ENCODE measurements around the gene ANXA11.
A peak's percentile ranks its signal among the peaks of the same experiment; 100 is the strongest.

Gene ANXA11

DNA sequence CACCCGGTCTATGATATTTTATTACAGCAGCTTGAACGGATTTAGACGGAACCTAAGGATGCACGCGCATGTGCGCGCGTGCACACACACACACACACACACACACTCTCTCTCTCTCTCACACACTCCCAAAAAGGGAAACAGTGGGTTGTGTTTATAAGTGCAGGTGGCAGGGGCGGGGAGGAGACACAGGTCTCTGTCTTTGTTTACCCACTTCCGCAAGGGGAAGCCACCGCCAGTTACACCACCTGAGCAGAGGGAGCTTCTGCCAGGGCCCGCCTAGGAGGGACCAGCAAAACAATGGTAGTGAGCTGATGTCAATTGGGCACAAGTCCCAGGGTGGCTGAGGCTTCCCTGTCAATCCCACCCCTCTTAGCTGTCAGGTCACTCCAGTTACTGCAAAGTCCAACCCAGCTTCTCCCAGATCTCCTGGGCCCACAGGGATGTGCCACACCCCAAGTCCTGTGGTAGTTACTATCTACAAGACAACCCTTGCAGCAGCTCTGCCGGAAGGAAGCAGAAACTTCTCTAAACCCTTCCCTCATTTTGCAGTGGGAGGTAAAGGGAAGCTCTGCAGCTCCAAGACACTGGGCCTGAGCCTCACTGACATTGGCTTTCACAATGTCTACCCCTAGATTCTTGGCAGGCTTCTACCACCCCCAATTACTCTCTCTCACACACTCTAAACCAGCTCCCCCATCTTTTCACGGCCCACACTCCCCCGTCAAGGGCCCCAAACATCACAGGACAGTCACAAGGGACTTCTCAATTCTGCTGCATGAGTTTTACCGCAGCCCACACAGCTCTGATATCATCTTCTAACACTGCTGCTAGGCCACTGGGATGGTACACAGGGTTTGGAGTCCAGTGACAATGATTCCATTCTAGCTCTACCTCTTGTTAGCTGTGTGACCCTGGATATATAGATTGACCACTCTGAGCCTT lies 17.6 kb downstream of the ANXA11 start:
- peak; percentile 82 to 87 for ATAC-seq

DNA sequence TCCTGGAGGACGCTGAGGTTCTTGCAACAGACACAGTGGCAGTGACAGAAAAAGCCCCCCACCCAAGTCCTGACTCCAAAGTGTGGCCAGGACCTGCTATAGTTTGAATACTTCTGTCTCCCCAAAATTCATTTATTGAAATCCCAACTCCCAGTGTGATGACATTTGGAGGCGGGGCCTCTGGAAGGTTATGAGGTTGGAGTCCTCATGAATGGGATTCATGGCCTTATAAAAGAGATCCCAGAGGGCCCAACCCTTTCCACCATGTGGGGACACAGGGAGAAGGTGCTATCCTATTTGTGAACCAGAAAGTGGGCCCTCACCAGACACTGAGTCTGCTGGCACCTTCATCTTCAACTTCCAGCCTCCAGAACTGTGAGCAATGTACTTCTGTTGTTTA lies 18.3 kb downstream of the ANXA11 start:
- ATAC-seq: no peak

DNA sequence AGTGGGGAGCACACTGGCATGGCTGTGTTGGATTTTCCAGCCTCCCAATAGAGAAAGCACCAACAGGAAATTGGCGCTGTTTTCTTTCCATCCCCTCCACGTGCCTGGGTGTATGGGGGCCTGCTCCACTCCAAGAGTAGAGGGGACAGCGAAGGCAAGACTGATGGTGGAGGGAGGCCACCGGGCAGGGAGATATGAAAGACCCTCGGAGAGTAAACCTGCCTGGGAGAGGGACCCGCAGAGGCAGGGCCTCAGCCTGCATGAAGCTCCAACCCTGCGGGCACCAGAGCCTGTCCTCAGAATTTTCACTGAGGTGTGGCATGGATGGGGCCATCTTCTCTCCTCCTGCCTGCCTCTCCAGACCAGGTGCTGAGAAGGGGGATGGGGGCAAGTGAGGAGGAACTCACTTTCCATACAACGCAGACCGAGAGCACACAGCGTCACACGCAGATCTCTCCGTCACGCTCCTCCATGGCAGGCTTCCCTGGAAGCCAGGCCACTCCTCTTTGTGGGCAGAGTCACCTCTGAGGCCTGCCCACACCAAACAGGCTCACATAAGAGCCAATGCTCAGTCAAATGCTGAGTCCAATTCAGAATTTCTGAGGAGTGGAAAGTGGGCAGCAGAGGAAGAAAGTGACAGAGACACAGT lies 18.8 kb downstream of the ANXA11 start:
- peak in 1 of 2 donors; percentile 15 for ATAC-seq

GRCh38 chr10:80185578-80186299 lies 19.6 kb downstream of the ANXA11 start:
- ATAC-seq: no peak

DNA sequence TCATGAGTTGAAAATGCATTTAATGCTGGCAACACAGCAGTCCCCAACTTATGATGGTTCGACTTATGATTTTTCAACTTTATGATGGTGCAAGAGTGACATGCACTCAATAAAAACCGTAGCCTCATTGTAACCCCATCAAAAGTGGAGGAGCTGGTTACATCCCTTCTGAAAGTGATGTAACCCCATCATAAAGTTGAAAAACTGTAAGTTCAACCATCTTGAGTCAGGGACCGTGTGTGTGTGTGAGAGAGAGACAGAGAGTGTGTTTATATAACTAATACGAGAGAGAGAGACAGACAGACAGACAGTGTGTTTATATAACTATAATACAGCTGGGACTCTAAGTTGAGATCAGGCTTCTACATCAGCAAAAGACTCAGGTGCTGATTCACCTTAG lies 21.0 kb downstream of the ANXA11 start:
- no peak for ATAC-seq

GRCh38 chr10:80183436-80183835 lies 21.9 kb downstream of the ANXA11 start:
- ATAC-seq: no peak

- no peak for ATAC-seq
Measured at GRCh38 chr10:80182986-80183385, 22.4 kb downstream of the ANXA11 start.

- no peak for ATAC-seq
Measured at GRCh38 chr10:80177781-80178636, 27.3 kb downstream of the ANXA11 start.

GRCh38 chr10:80176526-80176925 lies 28.8 kb downstream of the ANXA11 start:
- ATAC-seq: peak in 1 of 2 donors; percentile 25

DNA sequence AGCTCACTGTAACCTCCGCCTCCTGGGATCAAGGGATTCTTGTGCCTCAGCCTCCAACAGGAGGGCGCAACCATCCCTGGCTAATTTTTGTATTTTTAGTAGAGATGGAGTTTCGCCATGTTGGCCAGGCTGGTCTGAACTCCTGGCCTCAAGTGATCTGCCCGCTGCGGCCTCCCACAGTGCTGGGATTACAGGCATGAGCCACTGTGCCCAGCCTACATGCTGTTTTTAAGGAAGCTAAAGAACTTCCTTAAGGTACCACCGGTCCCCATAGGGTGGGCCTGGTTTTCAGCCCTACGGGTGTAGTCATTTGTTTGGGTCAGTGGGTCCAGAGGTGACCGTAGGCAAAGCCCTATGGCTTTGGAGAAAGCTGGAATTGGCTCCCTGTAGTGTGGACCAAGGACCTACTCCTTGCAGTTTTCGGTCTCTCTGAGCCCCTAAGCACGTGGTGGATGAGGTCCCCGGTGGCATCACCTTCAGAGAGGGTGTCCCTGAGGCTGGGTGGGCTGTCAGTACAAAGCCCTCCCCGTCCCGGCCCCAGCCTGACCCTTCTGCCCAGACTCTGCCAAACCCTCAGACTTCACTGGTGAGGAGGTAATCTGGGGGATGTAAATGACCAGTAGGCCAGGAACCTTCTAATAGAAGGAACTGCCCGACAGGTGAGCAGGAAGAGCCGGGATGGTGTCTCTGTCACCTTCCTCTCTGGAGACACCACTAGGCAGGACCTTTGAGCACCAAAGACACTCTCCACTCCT lies 30.5 kb downstream of the ANXA11 start:
- no peak for ATAC-seq

GRCh38 chr10:80173466-80173865 lies 31.9 kb downstream of the ANXA11 start:
- no peak for ATAC-seq

DNA sequence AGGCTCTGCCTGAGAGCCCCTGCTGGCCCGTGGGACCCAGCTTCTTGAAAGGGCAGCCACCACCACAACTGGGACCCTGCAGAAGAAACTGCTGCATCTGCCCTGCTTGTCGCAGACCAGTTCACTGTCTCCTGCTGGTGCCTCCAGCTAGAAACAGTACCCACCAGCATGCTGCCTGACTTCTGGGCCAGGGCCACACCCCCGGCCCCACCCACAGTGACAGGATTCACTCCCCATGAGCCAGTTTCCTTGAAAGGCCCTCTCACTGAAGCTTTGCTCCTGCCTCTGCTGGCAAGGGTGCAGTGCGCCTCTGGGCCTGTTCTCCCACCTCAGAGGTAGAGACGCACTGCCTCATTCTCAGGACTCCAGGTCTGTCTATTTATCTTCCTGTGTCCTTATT lies 32.4 kb downstream of the ANXA11 start:
- no peak for ATAC-seq

- ATAC-seq: no peak
Measured at GRCh38 chr10:80171248-80171660, 34.1 kb downstream of the ANXA11 start.

- ATAC-seq: no peak
Measured at GRCh38 chr10:80170641-80171040, 34.7 kb downstream of the ANXA11 start.

- ATAC-seq: no peak
Measured at GRCh38 chr10:80170026-80170425, 35.3 kb downstream of the ANXA11 start.

- ATAC-seq: peak in 1 of 2 donors; percentile 21
Measured at GRCh38 chr10:80168679-80169380, 36.5 kb downstream of the ANXA11 start.

GRCh38 chr10:80168162-80168511 lies 37.2 kb downstream of the ANXA11 start:
- no peak for ATAC-seq

GRCh38 chr10:80167471-80168161 lies 37.7 kb downstream of the ANXA11 start:
- no peak for ATAC-seq

- ATAC-seq: no peak
Measured at GRCh38 chr10:80166581-80167470, 38.5 kb downstream of the ANXA11 start.

Data from activated CD4-positive, CD25-positive, alpha-beta regulatory T cell treated with anti-CD3 and anti-CD28 coated beads, Interleukin-2, amount 50 U/mL, for 24 hours (primary cell).